GM19043 (cell line): ENCODE data around the gene IAPP.
"Not testable (repeated sequence)": the region's sequence is repeated elsewhere in the genome, so short reads cannot be mapped to it uniquely, and the experiment has no call there.

Experiments
- ATAC-seq: cut with Tn5 transposase; IDR thresholded peaks from one replicate; pipeline ENCODE4 v1.9.1; 2021; ENCODE audit warnings: low read depth; ENCODE audit not compliant: unreplicated experiment

IAPP gene

GRCh38 chr12:21370845-21371449 is 1.8 kb upstream of the IAPP start:
- ATAC-seq: no peak

DNA sequence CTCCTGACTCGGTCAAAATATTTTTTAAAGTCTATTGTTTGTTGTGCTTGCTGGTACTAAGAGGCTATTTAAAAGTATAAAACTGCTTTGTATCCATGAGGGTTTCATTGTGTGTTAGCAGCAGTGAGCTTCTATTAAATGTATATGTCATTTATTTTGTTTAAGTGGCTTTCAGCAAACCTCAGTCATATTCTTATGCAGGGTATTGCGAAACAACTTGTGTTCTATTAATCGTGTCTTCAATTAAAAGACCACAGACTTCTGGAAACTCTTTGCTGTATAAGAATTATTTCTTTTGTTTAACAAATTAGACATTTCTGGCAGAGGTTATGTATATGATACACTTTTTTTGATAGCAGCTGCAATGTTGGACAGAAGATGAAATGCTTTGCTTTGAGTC is 6.5 kb downstream of the IAPP start:
- no peak for ATAC-seq

GRCh38 chr12:21381320-21381719 is 8.6 kb downstream of the IAPP start:
- not testable (repeated sequence) for ATAC-seq

DNA sequence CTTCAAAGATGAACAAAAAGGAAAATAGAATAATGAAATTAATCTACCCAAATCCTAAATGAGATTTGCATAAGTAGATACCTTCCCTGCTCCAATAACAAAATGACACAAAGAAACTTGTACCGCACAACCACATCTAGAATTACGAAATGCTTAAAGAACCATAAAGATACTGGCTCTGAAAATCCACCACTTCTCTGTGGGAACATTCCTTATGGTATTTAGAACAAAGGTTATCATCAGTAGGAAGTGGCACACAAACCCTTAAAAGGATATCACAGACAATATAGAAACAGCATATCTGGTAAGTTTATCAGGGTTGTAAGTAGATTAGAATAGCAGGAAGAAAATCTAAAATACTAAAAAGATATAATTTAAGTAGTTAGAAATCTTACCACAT is 11.6 kb downstream of the IAPP start:
- no peak for ATAC-seq

- ATAC-seq: no peak
Observed at GRCh38 chr12:21387174-21387573, 14.5 kb downstream of the IAPP start.

GRCh38 chr12:21392384-21392783 is 19.7 kb downstream of the IAPP start:
- no peak for ATAC-seq

GRCh38 chr12:21394828-21395626 is 22.3 kb downstream of the IAPP start:
- ATAC-seq: not testable (repeated sequence)

DNA sequence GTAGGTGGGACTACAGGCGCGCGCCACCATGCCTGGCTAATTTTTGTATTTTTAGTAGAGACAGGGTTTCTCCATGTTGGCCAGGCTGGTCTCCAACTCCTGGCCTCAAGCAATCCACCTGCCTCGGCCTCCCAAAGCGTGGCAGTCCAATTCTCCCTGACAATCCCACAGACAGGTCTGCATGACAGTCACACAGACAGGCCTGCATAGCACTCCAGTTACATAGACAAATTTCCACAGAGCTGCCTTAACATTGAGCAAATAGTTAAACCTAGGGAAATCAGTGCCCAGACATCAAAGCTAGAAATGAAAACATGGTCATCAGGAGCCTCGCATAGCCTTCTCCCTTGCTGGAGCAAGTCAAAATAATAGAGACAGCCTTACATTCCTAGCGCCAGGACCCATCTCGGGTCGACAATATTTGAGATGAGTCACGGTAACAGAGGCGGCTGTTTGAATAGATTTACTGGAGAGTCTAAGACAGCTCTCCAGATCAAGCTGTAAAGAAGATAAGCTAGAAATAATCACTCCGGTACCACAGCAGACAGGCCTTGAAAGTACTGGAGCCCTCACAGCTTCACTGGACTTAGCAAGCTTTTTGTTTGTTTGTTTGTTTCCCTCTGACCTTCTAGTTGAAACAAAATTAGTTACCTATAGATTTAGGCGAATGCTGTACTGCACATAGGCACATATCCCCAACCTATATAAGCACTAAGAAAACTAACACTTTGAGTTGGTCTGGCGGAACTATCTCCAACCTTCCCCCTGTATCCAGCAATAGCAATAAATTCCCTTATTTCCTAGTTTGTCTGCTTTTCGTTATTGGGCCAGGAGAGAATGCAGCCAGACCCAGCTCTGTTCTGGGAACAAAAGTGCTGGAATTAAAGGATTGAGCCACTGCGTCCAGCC is 40.9 kb downstream of the IAPP start:
- ATAC-seq: no peak

DNA sequence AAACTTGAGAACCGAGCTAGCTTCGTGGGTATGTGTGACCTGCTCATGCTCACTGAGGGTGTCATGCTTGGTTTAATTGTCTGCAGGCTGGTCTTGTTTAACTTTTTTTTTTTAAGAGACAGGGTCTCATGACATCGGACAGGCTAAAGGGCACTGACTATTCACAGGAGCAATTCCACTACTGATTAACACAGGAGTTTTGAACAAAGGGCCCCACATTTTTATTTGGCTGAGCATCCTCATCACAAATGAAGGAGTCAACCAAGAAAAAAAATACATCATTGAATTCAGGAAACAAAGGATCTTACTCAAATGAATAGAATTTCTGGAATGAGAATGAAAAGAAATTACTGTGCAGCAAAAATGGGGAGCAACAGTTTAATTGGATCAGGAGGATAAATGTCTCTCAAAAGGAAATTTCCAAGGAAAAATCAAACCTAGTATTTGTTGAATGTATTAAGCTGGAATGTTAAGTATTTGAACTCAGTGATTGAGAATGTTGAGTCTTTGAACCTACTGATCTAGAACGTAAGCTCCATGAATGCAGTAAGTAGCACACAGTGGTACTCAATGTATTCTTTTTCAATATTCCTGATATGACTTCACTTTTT is 43.9 kb downstream of the IAPP start:
- no peak for ATAC-seq

DNA sequence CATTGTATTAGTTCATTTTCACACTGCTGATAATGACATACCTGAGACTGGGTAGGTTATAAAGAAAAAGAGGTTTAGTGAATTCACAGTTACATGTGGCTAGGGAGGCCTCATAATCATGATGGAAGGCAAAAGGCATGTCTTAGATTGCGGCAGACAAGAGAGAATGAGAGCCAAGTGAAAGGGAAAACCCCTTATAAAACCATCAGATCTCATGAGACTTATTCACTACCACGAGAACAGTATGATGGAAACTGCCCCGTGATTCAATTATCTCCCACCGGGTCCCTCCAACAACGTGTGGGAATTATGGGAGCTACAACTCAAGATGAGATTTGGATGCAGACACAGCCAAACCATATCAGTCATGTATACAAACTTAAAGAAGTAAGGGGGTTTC is 45.7 kb downstream of the IAPP start:
- ATAC-seq: not testable (repeated sequence)

GRCh38 chr12:21419009-21419699 is 46.5 kb downstream of the IAPP start:
- not testable (repeated sequence) for ATAC-seq

GRCh38 chr12:21428241-21428640 is 55.5 kb downstream of the IAPP start:
- ATAC-seq: no peak
